Vagina (tissue), 2 donors: Measurements from ENCODE around the gene AJM1.

Source experiments
- CTCF ChIP-seq, 3 experiments: fragments of 450-650 bp in 2 of 3; fragments of 200-600 bp in 1 of 3; sonication (generic) in 1 of 3; IDR thresholded peaks; one replicate each; pipeline ENCODE4 v1.5.1; 2017 to 2019; ENCODE audit warnings: antibody characterized with exemption in 3 of 3, mild to moderate bottlenecking in 2 of 3, moderate library complexity in 2 of 3
- POLR2A ChIP-seq, 2 donors: fragments of 450-650 bp; IDR thresholded peaks; one replicate each; pipeline ENCODE4 v1.6.1; 2017; ENCODE audit warnings: antibody characterized with exemption in 2 of 2, mild to moderate bottlenecking in 2 of 2, moderate library complexity in 2 of 2

DNA sequence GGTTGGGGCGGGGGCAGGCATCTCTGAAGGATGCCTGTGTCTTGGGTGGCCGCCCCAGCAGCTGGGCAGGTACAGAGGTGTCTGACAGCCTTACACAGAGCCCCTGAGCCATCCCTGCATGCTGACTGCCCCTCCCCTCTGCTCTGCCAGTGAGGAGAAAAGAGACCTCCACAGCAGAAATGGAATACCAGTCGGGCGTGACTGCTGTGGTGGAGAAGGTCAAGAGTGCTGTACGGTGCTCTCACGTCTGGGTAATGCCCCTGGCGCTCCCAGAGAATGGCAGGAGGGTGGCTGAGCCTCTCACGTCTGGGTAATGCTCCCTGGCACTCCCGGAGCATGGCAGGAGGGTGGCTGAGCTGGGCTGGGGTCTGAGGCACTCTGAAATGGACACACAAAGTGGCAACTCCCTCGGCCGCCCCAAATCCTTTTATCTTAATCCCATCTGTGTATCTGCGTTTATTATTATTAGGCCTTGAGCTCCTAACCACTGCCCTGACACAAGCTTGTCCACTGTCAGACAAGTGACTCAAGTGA is 37.0 kb upstream of the AJM1 start:
- TF ChIP-seq CTCF (IDR thresholded peaks at IDR 0.05) = no peak
- TF ChIP-seq POLR2A (IDR thresholded peaks at IDR 0.05) = no peak
